HepG2 (cell line): ENCODE measurements around the gene WRAP73. TPM values are rescaled to one million over a fixed set of nuclear protein-coding genes. Genes with fewer than 3 reads are reported as not detected.
A peak's percentile ranks its signal among the peaks of the same experiment; 100 is the strongest.

Experiments used
- ATAC-seq: fragments of 200-7000 bp; cut with Tn5 transposase; 3 replicates; pipeline ENCODE4 v1.9.1; 2020; ENCODE audit warnings: mild to moderate bottlenecking, moderate library complexity
- BruUV-seq: library from RNA; stranded (reverse); fragments of 400-500 nt; replicated peaks from 2 replicates; lab custom pipeline; 2021; lab: Mats Ljungman, UMichigan
- CTCF ChIA-PET: fragments of 300-600 bp; formaldehyde crosslinking; extraction: SDS; loops from one replicate; lab custom pipeline; 2021; ENCODE audit warnings: low total read pairs, inconsistent platforms, low intra/inter-chr PET ratio; lab: Yijun Ruan, JAX
- POLR2A ChIA-PET: fragments of 350-600 bp; sonication (Branson Sonifier 250); formaldehyde crosslinking; loops from one replicate; lab custom pipeline; 2020; ENCODE audit warnings: antibody characterized with exemption, inconsistent platforms; lab: Yijun Ruan, JAX
- DNase-seq: peaks from one replicate; pipeline ENCODE4 v3.0.0-alpha.2; 2015; ENCODE audit warnings: low spot score
- FAIRE-seq: peaks from 3 replicates; lab custom pipeline; 2011; peaks lifted over from hg19 to GRCh38; lab: Jason Lieb, UNC
- H2AFZ ChIP-seq: one replicate; pipeline ENCODE4 v1.6.1; 2011; ENCODE audit warnings: low read length, inconsistent platforms
- H3K27ac ChIP-seq: fragments of 300-600 bp; 3 replicates; pipeline ENCODE4 v1.8.0; 2011; ENCODE audit warnings: mixed run types, mild to moderate bottlenecking, mixed read lengths, low read length, inconsistent platforms; ENCODE audit not compliant: insufficient read depth; ENCODE audit errors: extremely low read length
- H3K27me3 ChIP-seq, 2 experiments: fragments of 200-600 bp in 1 of 2; 2 replicates in 1 of 2; 3 replicates in 1 of 2; pipeline versions ENCODE4 v1.6.0 to v1.8.0; 2011; ENCODE audit warnings: low read length in 2 of 2, mild to moderate bottlenecking in 2 of 2, moderate library complexity in 2 of 2, inconsistent platforms in 1 of 2; ENCODE audit not compliant: insufficient read depth in 2 of 2, control insufficient read depth in 1 of 2
- H3K36me3 ChIP-seq, 2 experiments: fragments of 200-600 bp in 1 of 2; replicated peaks in 1 of 2; 2 replicates in 1 of 2; 3 replicates in 1 of 2; pipeline versions ENCODE4 v1.5.1 to v1.8.0; 2011; ENCODE audit warnings: low read length in 2 of 2, inconsistent platforms in 1 of 2; ENCODE audit not compliant: insufficient read depth in 2 of 2, control insufficient read depth in 1 of 2
- H3K4me1 ChIP-seq: 2 replicates; pipeline ENCODE4 v1.5.1; 2012; ENCODE audit warnings: low read length, inconsistent platforms; ENCODE audit not compliant: insufficient read depth
- H3K4me2 ChIP-seq: 2 replicates; pipeline ENCODE4 v1.6.0; 2011; ENCODE audit warnings: low read depth, low read length, inconsistent platforms
- H3K4me3 ChIP-seq, 3 experiments: fragments of 200-600 bp in 1 of 3; sonication (generic), shearing (Covaris generic) in 1 of 3; replicated peaks in 1 of 3; 2 replicates each; pipeline ENCODE4 v1.5.1; 2011 to 2016; ENCODE audit warnings: low read length in 3 of 3, inconsistent platforms in 2 of 3, low read depth in 2 of 3, mild to moderate bottlenecking in 2 of 3, control low read depth in 1 of 3, mixed read lengths in 1 of 3; ENCODE audit not compliant: insufficient read depth in 1 of 3
- H3K79me2 ChIP-seq: one replicate; pipeline ENCODE4 v1.6.1; 2011; ENCODE audit warnings: low read length, inconsistent platforms; ENCODE audit not compliant: insufficient read depth
- H3K9ac ChIP-seq: 2 replicates; pipeline ENCODE4 v1.6.0; 2011; ENCODE audit warnings: mild to moderate bottlenecking, low read depth, low read length, inconsistent platforms; ENCODE audit not compliant: insufficient read depth
- H3K9me3 ChIP-seq: 2 replicates; pipeline ENCODE4 v1.5.1; 2012; ENCODE audit warnings: mild to moderate bottlenecking, low read length
- H4K20me1 ChIP-seq: 2 replicates; pipeline ENCODE4 v1.6.0; 2011; ENCODE audit warnings: inconsistent platforms, mild to moderate bottlenecking, low read length, moderate library complexity; ENCODE audit not compliant: insufficient read depth
- ZNF687 ChIP-seq: sonication (generic); formaldehyde crosslinking; IDR thresholded peaks from 2 replicates; pipeline ENCODE4 v1.5.1; 2020; ENCODE audit warnings: mild to moderate bottlenecking, missing genetic modification reagents, moderate library complexity
- WGBS: methylation state at CpG from one replicate; pipeline ENCODE4 v1.1.6; 2017; ENCODE audit warnings: low lambda C conversion rate; 5-methylcytosine and 5-hydroxymethylcytosine counted together
- in situ Hi-C: cut with HindIII; loops from 2 replicates; pipeline ENCODE4 v1.10.0; 2017; ENCODE audit warnings: low pct_unique_long_range_greater_than_20kb; ENCODE audit not compliant: extremely low pct_ligation_motif_present
- intact Hi-C: fragments of 100-400 bp; cut with micrococcal nuclease; formaldehyde crosslinking; loops from one replicate; pipeline ENCODE4 v1.10.0; 2022; ENCODE audit not compliant: unreplicated experiment
- polyA plus RNA-seq, 8 experiments: library from polyadenylated mRNA; depleted of rRNA in 3 of 8; stranded (reverse) in 7 of 8; unstranded in 1 of 8; fragments of >200 nt; fragmentation: Illumina TruSeq in 4 of 8; extraction: Trizol in 4 of 8; gene quantifications; 2 replicates each; pipeline versions ENCODE4 v1.2.1 to v1.2.3, GENCODE V29; 2011 to 2016; ENCODE audit warnings: low read depth in 4 of 8, missing spikeins in 1 of 8, mixed read lengths in 1 of 8; ENCODE audit not compliant: insufficient read depth in 1 of 8
- total RNA-seq, 5 experiments: library from RNA; depleted of rRNA; stranded (reverse); fragments of >200 nt; fragmentation: Illumina TruSeq; extraction: Trizol; gene quantifications; 2 replicates each; pipeline ENCODE4 v1.2.3, GENCODE V29; 2016; ENCODE audit warnings: low read depth in 1 of 5
- TF ChIP-seq, protein P1 (sequence below): sonication (generic); formaldehyde crosslinking; IDR thresholded peaks from 2 replicates; pipeline ENCODE4 v1.5.0; 2020; ENCODE audit warnings: missing genetic modification reagents, mild to moderate bottlenecking, borderline replicate concordance

WRAP73 gene
- total and polyA plus RNA-seq, 2 of the 13 experiments (the other 11 are each of a cell fraction or from before 2014, with no cell fraction given): 18.1 to 40.4 TPM

- FAIRE-seq: no peak
- 0 out of 2 replicates have a peak, but pooled peaks have one; percentile 19 for TF ChIP-seq ZNF687 (CRISPR knock-in tag)
- TF ChIP-seq, protein P1, sequence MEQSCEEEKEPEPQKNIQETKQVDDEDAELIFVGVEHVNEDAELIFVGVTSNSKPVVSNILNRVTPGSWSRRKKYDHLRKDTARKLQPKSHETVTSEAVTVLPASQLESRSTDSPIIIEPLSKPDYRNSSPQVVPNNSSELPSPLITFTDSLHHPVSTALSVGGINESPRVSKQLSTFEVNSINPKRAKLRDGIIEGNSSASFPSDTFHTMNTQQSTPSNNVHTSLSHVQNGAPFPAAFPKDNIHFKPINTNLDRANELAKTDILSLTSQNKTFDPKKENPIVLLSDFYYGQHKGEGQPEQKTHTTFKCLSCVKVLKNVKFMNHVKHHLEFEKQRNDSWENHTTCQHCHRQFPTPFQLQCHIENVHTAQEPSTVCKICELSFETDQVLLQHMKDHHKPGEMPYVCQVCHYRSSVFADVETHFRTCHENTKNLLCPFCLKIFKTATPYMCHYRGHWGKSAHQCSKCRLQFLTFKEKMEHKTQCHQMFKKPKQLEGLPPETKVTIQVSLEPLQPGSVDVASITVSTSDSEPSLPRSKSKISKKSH (CRISPR knock-in tag): no peak
- intact Hi-C loops (loop anchor here (2.0 to 5.0 kb wide), 2 partner anchors 32 to 126 kb away; no protein-coding TSS in a partner anchor), in situ Hi-C loops (no loop called here)
- Histone ChIP-seq H2AFZ (no peak overlapping the region), H3K4me3 (no peak overlapping the region), H4K20me1 (no peaks in the 10 kb centered on the region), H3K4me1 (peaks cover 40% of the 10 kb centered on the region), H3K79me2 (no peaks in the 10 kb centered on the region), H3K36me3 (no peaks in the 10 kb centered on the region), H3K4me2 (peak overlapping the region; percentile 30), H3K27me3 (peaks cover 16 to 50% of the 10 kb centered on the region in 2 experiments), H3K9me3 (no peaks in the 10 kb centered on the region), H3K9ac (no peak overlapping the region), H3K27ac (no peak overlapping the region)
- ATAC-seq: peak; percentile 43; the same call in 2 of the 3 replicates
- 48% methylated on average over 5 of the region's 9 CpGs for WGBS
- BruUV-seq: no TSS peak
- CTCF ChIA-PET: interaction anchor here (1.1 to 2.3 kb wide), 6 partner anchors 28 to 128 kb away, joined by 3 to 32 read pairs (median 8); no protein-coding TSS in a partner anchor
- DNase-seq: no peak
- POLR2A ChIA-PET: interaction anchor here (0.9 kb wide), 1 partner anchor 165 kb away, joined by 5 read pairs; no protein-coding TSS in a partner anchor
Observed at GRCh38 chr1:3618531-3618880, 31.4 kb downstream of the WRAP73 start.
